Stomach (tissue), 9 donors: ENCODE data around the gene MCRIP2. TPM values are rescaled to one million over a fixed set of nuclear protein-coding genes. Genes with fewer than 3 reads are reported as not detected.

ENCODE experiments used
- DNase-seq, 2 donors: peaks; one replicate each; pipeline versions ENCODE4 v3.0.0 to v3.0.0-alpha.2; 2013 to 2019
- H3K27ac ChIP-seq, 5 donors: fragments of 200-600 bp in 4 of 5; sonication (generic) in 4 of 5; one replicate each; pipeline ENCODE4 v1.5.1; 2013 to 2019; ENCODE audit warnings: mild to moderate bottlenecking in 1 of 5, moderate library complexity in 1 of 5
- H3K27me3 ChIP-seq, 3 donors: fragments of 200-600 bp; sonication (generic); one replicate each; pipeline ENCODE4 v1.5.1; 2017 to 2019; ENCODE audit warnings: mixed run types in 1 of 3
- H3K36me3 ChIP-seq, 4 donors: fragments of 200-600 bp; sonication (generic); 1 replicate in 3 of 4; 2 replicates in 1 of 4; pipeline ENCODE4 v1.5.1; 2016 to 2019
- H3K4me1 ChIP-seq, 4 donors: fragments of 200-600 bp; sonication (generic); one replicate each; pipeline ENCODE4 v1.5.1; 2016 to 2019
- H3K4me3 ChIP-seq, 4 donors: fragments of 200-600 bp; sonication (generic) in 3 of 4; one replicate each; pipeline ENCODE4 v1.5.1; 2016 to 2019; ENCODE audit warnings: mild to moderate bottlenecking in 1 of 4
- H3K9me3 ChIP-seq, 4 donors: fragments of 200-600 bp; sonication (generic); one replicate each; pipeline ENCODE4 v1.5.1; 2016 to 2019
- CTCF ChIP-seq, 7 experiments: fragments of 450-650 bp in 4 of 7; fragments of 200-600 bp in 3 of 7; sonication (generic) in 3 of 7; IDR thresholded peaks; one replicate each; pipeline ENCODE4 v1.5.1; 2016 to 2019; ENCODE audit warnings: antibody characterized with exemption in 7 of 7, control low read depth in 2 of 7, mild to moderate bottlenecking in 1 of 7
- EP300 ChIP-seq: sonication (generic); formaldehyde crosslinking; IDR thresholded peaks from one replicate; pipeline ENCODE4 v1.6.1; 2017; ENCODE audit warnings: antibody characterized with exemption
- POLR2A ChIP-seq, 4 donors: fragments of 450-650 bp; IDR thresholded peaks; one replicate each; pipeline ENCODE4 v1.6.1; 2016; ENCODE audit warnings: antibody characterized with exemption in 4 of 4, control low read depth in 2 of 4, mild to moderate bottlenecking in 1 of 4, moderate library complexity in 1 of 4
- POLR2AphosphoS5 ChIP-seq, 3 donors: sonication (generic); formaldehyde crosslinking; IDR thresholded peaks; one replicate each; pipeline ENCODE4 v1.6.1; 2016; ENCODE audit warnings: antibody characterized with exemption in 3 of 3
- WGBS, 5 donors: extraction: QIAGEN DNeasy Blood & Tissue Kit in 3 of 5; methylation state at CpG; one replicate each; pipeline versions ENCODE4 v1.1.5 to v1.1.7; 2013 to 2018; 5-methylcytosine and 5-hydroxymethylcytosine counted together
- intact Hi-C: fragments of 100-400 bp; cut with DNase I; formaldehyde crosslinking; loops from one replicate; pipeline ENCODE4 v1.15.1; 2023; ENCODE audit warnings: low total_unique reads
- polyA plus RNA-seq, 3 donors: library from polyadenylated mRNA; stranded (reverse); fragments of 200-250 nt; gene quantifications; one replicate each; pipeline ENCODE4 v1.2.3, GENCODE V29; 2013
- total RNA-seq, 5 donors: library from RNA; depleted of rRNA; stranded (reverse); fragments of >200 nt; gene quantifications; one replicate each; pipeline versions ENCODE4 v1.1.0 to v1.2.3, GENCODE V29; 2014 to 2016
- donor health status: healthy with polysubstance abuse.
- donor health status: Bipolar disorder and iron deficiency.
- donor health status: healthy.

The MCRIP2 gene
- total and polyA plus RNA-seq, 8 donors = 14.0 to 440 (median 89.5) TPM

DNA sequence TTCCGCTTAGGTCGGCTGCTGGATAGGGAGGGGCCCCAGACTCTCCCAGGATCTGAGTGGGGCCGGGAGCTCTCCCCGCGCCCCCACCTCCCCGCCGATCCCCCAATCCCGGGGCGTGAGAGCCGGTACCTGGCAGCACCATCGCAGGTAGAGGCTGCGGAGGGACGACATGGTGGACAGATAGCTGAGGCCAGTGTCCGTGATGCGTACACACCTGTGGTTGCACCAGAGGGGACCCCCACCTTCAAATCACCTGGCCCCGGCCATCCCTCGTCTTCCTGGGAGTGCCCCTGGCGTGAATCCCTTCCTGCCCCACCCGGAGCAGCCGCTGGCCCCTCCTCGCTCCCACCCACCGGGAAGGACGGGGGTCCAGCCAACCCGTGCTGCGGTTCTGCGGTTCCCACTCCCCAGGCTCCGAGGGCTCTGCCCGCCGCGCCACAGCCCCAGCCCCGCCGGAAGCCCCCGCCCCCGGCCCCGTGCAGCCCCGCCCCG, 53.3 kb downstream of the MCRIP2 start:
- H3K4me1 ChIP-seq = peaks cover 32 to 41% (median 35%) of the 10 kb centered on the region in 4 donors
- peak overlapping the region; percentile 22 to 52 (median 32) for H3K4me3 ChIP-seq
- 0 to 3% (median 2%) methylated on average over 11 to 37 of the region's 37 CpGs for WGBS, 5 donors
- TF ChIP-seq CTCF (IDR thresholded peaks at IDR 0.05) = no peak
- TF ChIP-seq EP300 = no peak
- no peak for TF ChIP-seq POLR2A (IDR thresholded peaks at IDR 0.05)
- TF ChIP-seq POLR2AphosphoS5 (IDR thresholded peaks at IDR 0.05) = no peak
- DNase-seq = no peak
- intact Hi-C loops = no loop called here
- no peaks in the 10 kb centered on the region for H3K9me3 ChIP-seq
- no peaks in the 10 kb centered on the region for H3K36me3 ChIP-seq
- H3K27me3 ChIP-seq = peaks cover 13 to 87% (median 55%) of the 10 kb centered on the region in 3 donors
- H3K27ac ChIP-seq = no peak overlapping the region

DNA sequence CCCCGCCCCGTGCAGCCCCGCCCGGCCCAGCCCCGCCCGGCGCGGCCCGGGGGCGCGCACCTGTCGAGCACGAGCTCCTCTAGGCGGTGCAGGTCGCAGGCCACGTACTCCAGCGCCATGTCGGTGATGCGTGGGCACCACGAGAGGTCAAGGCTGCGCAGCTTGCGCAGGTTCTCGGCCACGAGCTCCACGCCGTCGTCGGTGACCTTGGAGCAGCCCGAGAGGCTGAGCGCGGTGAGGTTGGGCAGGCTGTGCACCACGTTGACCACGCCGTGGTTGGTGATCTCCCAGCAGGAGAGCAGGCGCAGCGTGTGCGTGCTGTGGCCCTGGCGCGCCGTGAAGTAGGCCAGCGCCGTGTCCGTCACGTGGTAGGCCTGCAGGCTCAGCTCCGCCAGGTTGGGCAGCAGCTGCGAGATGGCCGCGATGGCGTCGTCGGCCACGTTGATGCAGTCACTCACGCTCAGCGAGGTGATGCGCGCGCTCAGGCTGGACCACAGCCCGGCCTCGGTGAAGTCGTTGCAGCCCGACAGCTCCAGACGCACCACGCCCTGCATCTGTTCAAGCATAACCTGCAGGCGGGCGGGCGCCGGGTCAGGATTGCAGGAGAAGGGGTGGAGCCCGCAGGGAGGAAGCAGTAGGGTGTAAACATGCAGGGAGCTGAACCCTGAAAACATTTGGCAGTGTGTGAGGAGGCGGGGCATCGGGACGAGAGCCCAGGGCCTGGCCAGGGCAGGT, 53.9 kb downstream of the MCRIP2 start:
- peaks cover 19 to 93% (median 61%) of the 10 kb centered on the region in 3 donors for H3K27me3 ChIP-seq
- peak; percentile 76 to 82 for DNase-seq
- H3K4me3 ChIP-seq = peak overlapping the region; percentile 21 to 52 (median 30)
- no peaks in the 10 kb centered on the region for H3K9me3 ChIP-seq
- H3K4me1 ChIP-seq = peaks cover 29 to 37% (median 36%) of the 10 kb centered on the region in 4 donors
- WGBS, 5 donors = 1 to 4% (median 2%) methylated on average over 3 to 69 of the region's 71 CpGs
- intact Hi-C loops = no loop called here
- no peaks in the 10 kb centered on the region for H3K36me3 ChIP-seq
- H3K27ac ChIP-seq = peak overlapping the region in 2 of 5 donors; percentile 43 to 71
- TF ChIP-seq POLR2AphosphoS5 (IDR thresholded peaks at IDR 0.05) = no peak
- TF ChIP-seq CTCF (IDR thresholded peaks at IDR 0.05) = no peak
- no peak for TF ChIP-seq POLR2A (IDR thresholded peaks at IDR 0.05)
- no peak for TF ChIP-seq EP300

Other genes starting within 250 kb of the MCRIP2 start
- gene NME4, start 244.6 kb upstream of the MCRIP2 start, total RNA-seq = 100 to 1,000 TPM in 1 of 5 donors, 10 to 100 TPM in 4; 23.3 to 187 (median 49.0) TPM
- 10 to 100 TPM; 84.0 to 97.7 (median 95.6) TPM for gene NME4, start 244.6 kb upstream of the MCRIP2 start, polyA plus RNA-seq
- 100 to 1,000 TPM in 1 of 5 donors, 10 to 100 TPM in 2, 1 to 10 TPM in 2; 5.8 to 149 (median 12.5) TPM for gene DECR2, start 239.9 kb upstream of the MCRIP2 start, total RNA-seq
- gene DECR2, start 239.9 kb upstream of the MCRIP2 start, polyA plus RNA-seq = 10 to 100 TPM; 20.8 to 24.5 (median 22.6) TPM
- 100 to 1,000 TPM in 1 of 5 donors, 10 to 100 TPM in 3, 1 to 10 TPM in 1; 6.7 to 102 (median 57.8) TPM for gene RAB11FIP3, start 216.2 kb upstream of the MCRIP2 start, total RNA-seq
- gene RAB11FIP3, start 216.2 kb upstream of the MCRIP2 start, polyA plus RNA-seq = 10 to 100 TPM; 15.4 to 19.7 (median 16.2) TPM
- gene CAPN15, start 114.1 kb upstream of the MCRIP2 start, total RNA-seq = 100 to 1,000 TPM in 1 of 5 donors, 10 to 100 TPM in 4; 25.2 to 235 (median 83.5) TPM
- 10 to 100 TPM; 29.3 to 33.2 (median 29.6) TPM for gene CAPN15, start 114.1 kb upstream of the MCRIP2 start, polyA plus RNA-seq
- not detected for gene PRR35, start 81.4 kb upstream of the MCRIP2 start, total RNA-seq
- gene PRR35, start 81.4 kb upstream of the MCRIP2 start, polyA plus RNA-seq = not detected
- gene NHLRC4, start 74.8 kb upstream of the MCRIP2 start, total RNA-seq = under 1 TPM in 2 of 5 donors, not detected in 3; 0.89 to 0.92 TPM
- gene NHLRC4, start 74.8 kb upstream of the MCRIP2 start, polyA plus RNA-seq = 1 to 10 TPM in 2 of 3 donors, under 1 TPM in 1; 0.35 to 1.4 (median 1.4) TPM
- 100 to 1,000 TPM in 2 of 5 donors, 10 to 100 TPM in 3; 14.3 to 217 (median 52.6) TPM for gene PIGQ, start 71.9 kb upstream of the MCRIP2 start, total RNA-seq
- 10 to 100 TPM; 30.1 to 46.5 (median 38.0) TPM for gene PIGQ, start 71.9 kb upstream of the MCRIP2 start, polyA plus RNA-seq
- 100 to 1,000 TPM in 1 of 5 donors, 10 to 100 TPM in 4; 17.6 to 101 (median 51.3) TPM for gene RAB40C, start 51.8 kb upstream of the MCRIP2 start, total RNA-seq
- gene RAB40C, start 51.8 kb upstream of the MCRIP2 start, polyA plus RNA-seq = 10 to 100 TPM; 20.9 to 24.6 (median 22.1) TPM
- 10 to 100 TPM in 1 of 5 donors, 1 to 10 TPM in 1, under 1 TPM in 2, not detected in 1; 0.14 to 25.8 (median 2.5) TPM for gene WFIKKN1, start 10.8 kb upstream of the MCRIP2 start, total RNA-seq
- 1 to 10 TPM; 1.0 to 2.0 (median 1.5) TPM for gene WFIKKN1, start 10.8 kb upstream of the MCRIP2 start, polyA plus RNA-seq
- 100 to 1,000 TPM in 2 of 5 donors, 10 to 100 TPM in 3; 17.3 to 271 (median 82.9) TPM for gene METTL26, start 5.5 kb upstream of the MCRIP2 start, total RNA-seq
- gene METTL26, start 5.5 kb upstream of the MCRIP2 start, polyA plus RNA-seq = 100 to 1,000 TPM; 177 to 234 (median 218) TPM
- gene WDR90, start 7.5 kb downstream of the MCRIP2 start, total RNA-seq = 100 to 1,000 TPM in 2 of 5 donors, 10 to 100 TPM in 3; 27.2 to 114 (median 30.9) TPM
- gene WDR90, start 7.5 kb downstream of the MCRIP2 start, polyA plus RNA-seq = 10 to 100 TPM; 19.9 to 33.6 (median 22.0) TPM
- 100 to 1,000 TPM in 3 of 5 donors, 10 to 100 TPM in 2; 41.5 to 574 (median 171) TPM for gene RHOT2, start 26.3 kb downstream of the MCRIP2 start, total RNA-seq
- gene RHOT2, start 26.3 kb downstream of the MCRIP2 start, polyA plus RNA-seq = 100 to 1,000 TPM in 1 of 3 donors, 10 to 100 TPM in 2; 68.1 to 151 (median 68.8) TPM
- 10 to 100 TPM in 1 of 5 donors, 1 to 10 TPM in 2, not detected in 2; 1.3 to 48.7 (median 6.7) TPM for gene RHBDL1, start 33.8 kb downstream of the MCRIP2 start, total RNA-seq
- gene RHBDL1, start 33.8 kb downstream of the MCRIP2 start, polyA plus RNA-seq = 1 to 10 TPM in 2 of 3 donors, not detected in 1; 2.1 to 3.3 TPM
- gene STUB1, start 38.6 kb downstream of the MCRIP2 start, total RNA-seq = 100 to 1,000 TPM in 3 of 5 donors, 10 to 100 TPM in 2; 43.5 to 307 (median 206) TPM
- gene STUB1, start 38.6 kb downstream of the MCRIP2 start, polyA plus RNA-seq = 100 to 1,000 TPM; 123 to 183 (median 128) TPM
- 100 to 1,000 TPM in 4 of 5 donors, 10 to 100 TPM in 1; 24.2 to 229 (median 123) TPM for gene JMJD8, start 42.5 kb downstream of the MCRIP2 start, total RNA-seq
- 10 to 100 TPM; 27.6 to 44.2 (median 31.9) TPM for gene JMJD8, start 42.5 kb downstream of the MCRIP2 start, polyA plus RNA-seq
- gene WDR24, start 48.6 kb downstream of the MCRIP2 start, total RNA-seq = 10 to 100 TPM in 4 of 5 donors, 1 to 10 TPM in 1; 2.0 to 72.3 (median 27.4) TPM
- gene WDR24, start 48.6 kb downstream of the MCRIP2 start, polyA plus RNA-seq = 1 to 10 TPM; 4.7 to 6.7 (median 5.7) TPM
- under 1 TPM in 2 of 5 donors, not detected in 3; 0.37 to 0.72 TPM for gene FBXL16, start 64.0 kb downstream of the MCRIP2 start, total RNA-seq
- gene FBXL16, start 64.0 kb downstream of the MCRIP2 start, polyA plus RNA-seq = 1 to 10 TPM in 2 of 3 donors, under 1 TPM in 1; 0.61 to 3.6 (median 1.3) TPM
- gene METRN, start 73.3 kb downstream of the MCRIP2 start, total RNA-seq = 10 to 100 TPM in 4 of 5 donors, 1 to 10 TPM in 1; 7.1 to 79.7 (median 20.4) TPM
- gene METRN, start 73.3 kb downstream of the MCRIP2 start, polyA plus RNA-seq = 10 to 100 TPM; 36.9 to 45.8 (median 39.4) TPM
- gene ANTKMT, start 79.3 kb downstream of the MCRIP2 start, total RNA-seq = 100 to 1,000 TPM in 1 of 5 donors, 10 to 100 TPM in 3, 1 to 10 TPM in 1; 9.7 to 602 (median 44.9) TPM
- gene ANTKMT, start 79.3 kb downstream of the MCRIP2 start, polyA plus RNA-seq = 10 to 100 TPM; 35.9 to 65.0 (median 58.0) TPM
- gene CCDC78, start 84.6 kb downstream of the MCRIP2 start, total RNA-seq = 10 to 100 TPM in 1 of 5 donors, 1 to 10 TPM in 1, not detected in 3; 1.3 to 14.3 TPM
- 1 to 10 TPM in 2 of 3 donors, not detected in 1; 1.3 to 1.7 TPM for gene CCDC78, start 84.6 kb downstream of the MCRIP2 start, polyA plus RNA-seq
- gene HAGHL, start 85.3 kb downstream of the MCRIP2 start, total RNA-seq = 10 to 100 TPM in 1 of 5 donors, 1 to 10 TPM in 2, not detected in 2; 3.3 to 19.9 (median 4.0) TPM
- gene HAGHL, start 85.3 kb downstream of the MCRIP2 start, polyA plus RNA-seq = 1 to 10 TPM; 3.1 to 7.9 (median 3.7) TPM
- 100 to 1,000 TPM in 1 of 5 donors, 10 to 100 TPM in 4; 35.4 to 145 (median 62.9) TPM for gene CIAO3, start 99.2 kb downstream of the MCRIP2 start, total RNA-seq
- 10 to 100 TPM; 22.8 to 37.6 (median 37.2) TPM for gene CIAO3, start 99.2 kb downstream of the MCRIP2 start, polyA plus RNA-seq
- 10 to 100 TPM in 1 of 5 donors, 1 to 10 TPM in 3, not detected in 1; 1.6 to 41.5 (median 3.4) TPM for gene MSLN, start 118.9 kb downstream of the MCRIP2 start, total RNA-seq
- gene MSLN, start 118.9 kb downstream of the MCRIP2 start, polyA plus RNA-seq = 10 to 100 TPM in 1 of 3 donors, 1 to 10 TPM in 1, under 1 TPM in 1; 0.92 to 83.7 (median 6.1) TPM
- 10 to 100 TPM in 4 of 5 donors, 1 to 10 TPM in 1; 9.0 to 43.7 (median 37.9) TPM for gene RPUSD1, start 146.6 kb downstream of the MCRIP2 start, total RNA-seq
- gene RPUSD1, start 146.6 kb downstream of the MCRIP2 start, polyA plus RNA-seq = 10 to 100 TPM; 16.4 to 22.9 (median 17.3) TPM
- gene CHTF18, start 146.8 kb downstream of the MCRIP2 start, total RNA-seq = 100 to 1,000 TPM in 1 of 5 donors, 10 to 100 TPM in 2, 1 to 10 TPM in 2; 2.9 to 143 (median 15.2) TPM
- 10 to 100 TPM; 17.9 to 31.0 (median 25.1) TPM for gene CHTF18, start 146.8 kb downstream of the MCRIP2 start, polyA plus RNA-seq
- not detected for gene GNG13, start 158.9 kb downstream of the MCRIP2 start, total RNA-seq
- not detected for gene GNG13, start 158.9 kb downstream of the MCRIP2 start, polyA plus RNA-seq